K562 (cell line): ENCODE results near the gene ALDOB. TPM values are rescaled to one million over a fixed set of nuclear protein-coding genes. Genes with fewer than 3 reads are reported as not detected.

Experiments used
- ATAC-seq: fragments of 200-7000 bp; cut with Tn5 transposase; 3 replicates; pipeline ENCODE4 v1.9.1; 2020; ENCODE audit warnings: moderate library complexity
- BruUV-seq: library from RNA; stranded (reverse); fragments of 400-500 nt; replicated peaks from 2 replicates; lab custom pipeline; 2021; lab: Mats Ljungman, UMichigan
- CTCF ChIA-PET: fragments of 300-600 bp; formaldehyde crosslinking; extraction: SDS; loops from one replicate; lab custom pipeline; 2021; ENCODE audit warnings: low intra/inter-chr PET ratio; lab: Yijun Ruan, JAX
- POLR2A ChIA-PET: fragments of 300-600, 350-650 bp; sonication (Branson Sonifier 250); formaldehyde crosslinking; extraction: SDS; loops from one replicate; lab custom pipeline; 2021; ENCODE audit warnings: antibody characterized with exemption, inconsistent platforms; lab: Yijun Ruan, JAX
- DNase-seq, 4 experiments: peaks; one replicate each; pipeline versions ENCODE4 v3.0.0 to v3.0.0-alpha.2; 2011 to 2018; ENCODE audit warnings: low spot score in 3 of 4, mixed read lengths in 3 of 4; ENCODE audit errors: extremely low read depth in 1 of 4
- FAIRE-seq: peaks from 2 replicates; lab custom pipeline; 2011; peaks lifted over from hg19 to GRCh38; lab: Jason Lieb, UNC
- H2AFZ ChIP-seq: 2 replicates; pipeline ENCODE4 v1.6.0; 2011; ENCODE audit warnings: low read depth, low read length, control low read depth, inconsistent platforms
- H3K27ac ChIP-seq: fragments of 200-600 bp; 3 replicates; pipeline ENCODE4 v1.8.0; 2011; ENCODE audit warnings: low read depth, mild to moderate bottlenecking, control low read depth, inconsistent platforms, low read length, moderate library complexity, mixed read lengths; ENCODE audit errors: extremely low read depth
- H3K27me3 ChIP-seq, 2 experiments: fragments of 300-600 bp in 1 of 2; 2 replicates in 1 of 2; 3 replicates in 1 of 2; pipeline versions ENCODE4 v1.6.0 to v1.8.0; 2011; ENCODE audit warnings: inconsistent platforms in 2 of 2, low read length in 2 of 2, mild to moderate bottlenecking in 1 of 2, mixed read lengths in 1 of 2, moderate library complexity in 1 of 2; ENCODE audit not compliant: control insufficient read depth in 2 of 2, insufficient read depth in 2 of 2
- H3K36me3 ChIP-seq: fragments of 300-600 bp; 3 replicates; pipeline ENCODE4 v1.8.0; 2011; ENCODE audit warnings: mild to moderate bottlenecking, low read length, inconsistent platforms; ENCODE audit not compliant: control insufficient read depth, insufficient read depth
- H3K4me1 ChIP-seq, 2 experiments: fragments of 200-600 bp in 1 of 2; replicated peaks in 1 of 2; 2 replicates in 1 of 2; 3 replicates in 1 of 2; pipeline versions ENCODE4 v1.5.1 to v1.8.0; 2011; ENCODE audit warnings: inconsistent platforms in 2 of 2, low read length in 2 of 2, mild to moderate bottlenecking in 1 of 2, mixed read lengths in 1 of 2, moderate library complexity in 1 of 2; ENCODE audit not compliant: control insufficient read depth in 2 of 2, insufficient read depth in 2 of 2
- H3K4me2 ChIP-seq: 2 replicates; pipeline ENCODE4 v1.6.1; 2011; ENCODE audit warnings: low read length, control low read depth, inconsistent platforms, mixed read lengths; ENCODE audit not compliant: insufficient read depth
- H3K4me3 ChIP-seq: fragments of 200-600 bp; sonication (generic), shearing (Covaris generic); 2 replicates; pipeline ENCODE4 v1.5.1; 2016; ENCODE audit warnings: control low read depth, inconsistent platforms
- H3K79me2 ChIP-seq: fragments of 200-600 bp; 3 replicates; pipeline ENCODE4 v1.8.0; 2011; ENCODE audit warnings: low read length, inconsistent platforms; ENCODE audit not compliant: control insufficient read depth, insufficient read depth
- H3K9ac ChIP-seq, 2 experiments: 2 replicates each; pipeline versions ENCODE4 v1.6.0 to v1.6.1; 2011; ENCODE audit warnings: low read depth in 2 of 2, low read length in 2 of 2, control low read depth in 1 of 2, inconsistent platforms in 1 of 2, mild to moderate bottlenecking in 1 of 2, mixed read lengths in 1 of 2; ENCODE audit not compliant: insufficient read depth in 1 of 2
- H3K9me1 ChIP-seq: one replicate; pipeline ENCODE4 v1.6.0; 2011; ENCODE audit warnings: inconsistent platforms, mild to moderate bottlenecking, low read length, moderate library complexity; ENCODE audit not compliant: control insufficient read depth, insufficient read depth
- H3K9me3 ChIP-seq: replicated peaks from 2 replicates; pipeline ENCODE4 v1.5.1; 2011; ENCODE audit warnings: low read depth, low read length, inconsistent platforms; ENCODE audit not compliant: control insufficient read depth, insufficient read depth
- H4K20me1 ChIP-seq: replicated peaks from 2 replicates; pipeline ENCODE4 v1.6.1; 2011; ENCODE audit warnings: low read length, inconsistent platforms, mixed read lengths; ENCODE audit not compliant: control insufficient read depth, insufficient read depth
- C11orf30 ChIP-seq: fragments of 450-650 bp; IDR thresholded peaks from 2 replicates; pipeline ENCODE4 v1.6.1; 2016; ENCODE audit warnings: low read depth, mild to moderate bottlenecking
- PTTG1 ChIP-seq: fragments of 450-650 bp; IDR thresholded peaks from 2 replicates; pipeline ENCODE4 v1.6.1; 2016; ENCODE audit warnings: low read depth, mild to moderate bottlenecking, missing genetic modification characterization, missing compliant biosample characterization
- RAD21 ChIP-seq, 2 experiments: fragments of 250-450 bp in 1 of 2; fragments of 450-650 bp in 1 of 2; sonication (Bioruptor Pico) in 1 of 2; formaldehyde crosslinking in 1 of 2; IDR thresholded peaks in 1 of 2; conservative IDR thresholded peaks in 1 of 2; 2 replicates each; pipeline versions ENCODE4 v1.4.0 to v1.8.0; 2020 to 2022; ENCODE audit warnings: mild to moderate bottlenecking in 2 of 2, moderate library complexity in 1 of 2
- WGBS: fragments of 100-300 bp; shearing (Covaris generic); methylation state at CpG from one replicate; pipeline ENCODE4 v1.1.6; 2016; ENCODE audit warnings: low coverage, mixed read lengths; ENCODE audit not compliant: insufficient coverage; ENCODE audit errors: missing lambda C conversion rate; 5-methylcytosine and 5-hydroxymethylcytosine counted together
- in situ Hi-C: fragments of 300-500 bp; cut with MboI; formaldehyde crosslinking; loops from 4 replicates; pipeline ENCODE4 v1.15.0; 2018; ENCODE audit warnings: inconsistent platforms, mixed read lengths
- intact Hi-C: fragments of 100-400 bp; cut with micrococcal nuclease; formaldehyde crosslinking; loops from 2 replicates; pipeline ENCODE4 v1.14.2; 2022
- polyA plus RNA-seq, 8 experiments: library from polyadenylated mRNA; depleted of rRNA in 4 of 8; stranded (reverse) in 5 of 8; unstranded in 3 of 8; fragments of >200 nt; fragmentation: Nextera tagmentation in 2 of 8; fragmentation: Illumina TruSeq in 1 of 8; extraction: Ambion mirVana in 2 of 8; extraction: Trizol in 1 of 8; gene quantifications; 2 replicates each; pipeline versions ENCODE4 v1.2.1 to v1.2.3, GENCODE V29; 2011 to 2014; ENCODE audit warnings: inconsistent platforms in 1 of 8, missing spikeins in 1 of 8
- total RNA-seq, 7 experiments: library from RNA; depleted of rRNA in 6 of 7; stranded (reverse); fragments of >200 nt in 6 of 7; fragmentation: Illumina TruSeq in 2 of 7; extraction: Trizol in 2 of 7; gene quantifications; 2 replicates each; pipeline versions ENCODE4 v1.2.1 to v1.2.3, GENCODE V29; 2011 to 2021; ENCODE audit warnings: low replicate concordance in 1 of 7
- TF ChIP-seq, protein P1 (sequence below), 2 experiments: fragments of 450-650 bp; formaldehyde crosslinking in 1 of 2; IDR thresholded peaks; 2 replicates each; pipeline versions ENCODE4 v1.4.0 to v1.6.1; 2014 to 2020; ENCODE audit warnings: mild to moderate bottlenecking in 2 of 2, borderline replicate concordance in 1 of 2, low read depth in 1 of 2
- TF ChIP-seq, protein P2 (sequence below), 3 experiments: IDR thresholded peaks in 2 of 3; conservative IDR thresholded peaks in 1 of 3; 2 replicates each; pipeline ENCODE4 v1.5.1; 2011 to 2012; ENCODE audit warnings: low read length in 3 of 3, mild to moderate bottlenecking in 3 of 3, control low read depth in 2 of 3, improper control_type of control experiment in 1 of 3, inconsistent platforms in 1 of 3, low read depth in 1 of 3, mixed read lengths in 1 of 3, moderate library complexity in 1 of 3; ENCODE audit not compliant: insufficient read depth in 2 of 3

The ALDOB gene
- total and polyA plus RNA-seq, 9 of the 15 experiments (the other 6 are each of a cell fraction or from before 2014, with no cell fraction given) = 0.80 TPM; not detected in 8

DNA sequence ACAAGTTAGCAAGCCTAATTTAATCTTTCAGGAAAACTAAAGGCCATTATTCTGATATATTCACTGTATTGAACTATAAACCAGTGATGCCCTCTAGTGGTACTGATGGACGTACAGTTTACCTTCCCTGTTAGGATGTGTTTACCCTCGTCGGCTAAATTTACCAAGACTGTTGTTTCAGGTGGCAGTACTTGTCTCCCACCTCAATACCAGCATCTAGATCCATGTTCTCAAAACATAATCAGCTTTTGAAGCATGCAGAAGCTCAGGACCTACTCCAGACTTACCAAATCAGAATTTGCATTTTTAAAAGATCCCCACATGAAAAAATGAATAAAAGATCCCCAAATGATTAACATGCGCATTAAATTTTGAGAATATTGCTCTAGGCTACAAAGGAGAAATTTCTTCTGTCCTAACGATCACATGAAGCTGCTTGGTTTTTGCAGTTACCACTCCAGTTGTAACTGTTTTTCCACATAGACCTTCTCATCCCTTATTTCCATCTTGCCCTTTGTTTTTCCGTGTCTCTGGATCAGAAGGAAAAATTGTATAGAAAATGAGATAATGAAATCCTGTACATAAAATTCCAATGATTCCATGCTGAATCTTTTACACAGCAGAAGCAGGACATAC lies 47.6 kb downstream of the ALDOB start:
- Histone ChIP-seq H3K9ac (no peak overlapping the region), H4K20me1 (no peaks in the 10 kb centered on the region), H3K27me3 (no peaks in the 10 kb centered on the region), H3K79me2 (peaks cover 30% of the 10 kb centered on the region), H3K9me1 (no peaks in the 10 kb centered on the region), H3K27ac (no peak overlapping the region), H3K36me3 (peaks cover 59% of the 10 kb centered on the region), H3K4me3 (no peak overlapping the region), H2AFZ (no peak overlapping the region), H3K4me1 (no peaks in the 10 kb centered on the region), H3K9me3 (peaks cover 10% of the 10 kb centered on the region), H3K4me2 (no peak overlapping the region)
- TF ChIP-seq RAD21 (CRISPR knock-in tag; conservative IDR thresholded peaks at IDR 0.05 in 1 of 2, IDR thresholded peaks at IDR 0.05 in 1 of 2) (peak; percentile 15 to 53; a peak in 2 of 4 replicates), C11orf30 (no peak), PTTG1 (tag) (no peak)
- TF ChIP-seq, protein P1, sequence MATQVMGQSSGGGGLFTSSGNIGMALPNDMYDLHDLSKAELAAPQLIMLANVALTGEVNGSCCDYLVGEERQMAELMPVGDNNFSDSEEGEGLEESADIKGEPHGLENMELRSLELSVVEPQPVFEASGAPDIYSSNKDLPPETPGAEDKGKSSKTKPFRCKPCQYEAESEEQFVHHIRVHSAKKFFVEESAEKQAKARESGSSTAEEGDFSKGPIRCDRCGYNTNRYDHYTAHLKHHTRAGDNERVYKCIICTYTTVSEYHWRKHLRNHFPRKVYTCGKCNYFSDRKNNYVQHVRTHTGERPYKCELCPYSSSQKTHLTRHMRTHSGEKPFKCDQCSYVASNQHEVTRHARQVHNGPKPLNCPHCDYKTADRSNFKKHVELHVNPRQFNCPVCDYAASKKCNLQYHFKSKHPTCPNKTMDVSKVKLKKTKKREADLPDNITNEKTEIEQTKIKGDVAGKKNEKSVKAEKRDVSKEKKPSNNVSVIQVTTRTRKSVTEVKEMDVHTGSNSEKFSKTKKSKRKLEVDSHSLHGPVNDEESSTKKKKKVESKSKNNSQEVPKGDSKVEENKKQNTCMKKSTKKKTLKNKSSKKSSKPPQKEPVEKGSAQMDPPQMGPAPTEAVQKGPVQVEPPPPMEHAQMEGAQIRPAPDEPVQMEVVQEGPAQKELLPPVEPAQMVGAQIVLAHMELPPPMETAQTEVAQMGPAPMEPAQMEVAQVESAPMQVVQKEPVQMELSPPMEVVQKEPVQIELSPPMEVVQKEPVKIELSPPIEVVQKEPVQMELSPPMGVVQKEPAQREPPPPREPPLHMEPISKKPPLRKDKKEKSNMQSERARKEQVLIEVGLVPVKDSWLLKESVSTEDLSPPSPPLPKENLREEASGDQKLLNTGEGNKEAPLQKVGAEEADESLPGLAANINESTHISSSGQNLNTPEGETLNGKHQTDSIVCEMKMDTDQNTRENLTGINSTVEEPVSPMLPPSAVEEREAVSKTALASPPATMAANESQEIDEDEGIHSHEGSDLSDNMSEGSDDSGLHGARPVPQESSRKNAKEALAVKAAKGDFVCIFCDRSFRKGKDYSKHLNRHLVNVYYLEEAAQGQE (IDR thresholded peaks at IDR 0.05; ENCODE audit: borderline replicate concordance) = peak; percentile 17; the same call in 1 of the 2 replicates
- TF ChIP-seq, protein P1 (CRISPR knock-in tag; IDR thresholded peaks at IDR 0.05; ENCODE audit: low read depth) = no peak
- TF ChIP-seq, protein P2, sequence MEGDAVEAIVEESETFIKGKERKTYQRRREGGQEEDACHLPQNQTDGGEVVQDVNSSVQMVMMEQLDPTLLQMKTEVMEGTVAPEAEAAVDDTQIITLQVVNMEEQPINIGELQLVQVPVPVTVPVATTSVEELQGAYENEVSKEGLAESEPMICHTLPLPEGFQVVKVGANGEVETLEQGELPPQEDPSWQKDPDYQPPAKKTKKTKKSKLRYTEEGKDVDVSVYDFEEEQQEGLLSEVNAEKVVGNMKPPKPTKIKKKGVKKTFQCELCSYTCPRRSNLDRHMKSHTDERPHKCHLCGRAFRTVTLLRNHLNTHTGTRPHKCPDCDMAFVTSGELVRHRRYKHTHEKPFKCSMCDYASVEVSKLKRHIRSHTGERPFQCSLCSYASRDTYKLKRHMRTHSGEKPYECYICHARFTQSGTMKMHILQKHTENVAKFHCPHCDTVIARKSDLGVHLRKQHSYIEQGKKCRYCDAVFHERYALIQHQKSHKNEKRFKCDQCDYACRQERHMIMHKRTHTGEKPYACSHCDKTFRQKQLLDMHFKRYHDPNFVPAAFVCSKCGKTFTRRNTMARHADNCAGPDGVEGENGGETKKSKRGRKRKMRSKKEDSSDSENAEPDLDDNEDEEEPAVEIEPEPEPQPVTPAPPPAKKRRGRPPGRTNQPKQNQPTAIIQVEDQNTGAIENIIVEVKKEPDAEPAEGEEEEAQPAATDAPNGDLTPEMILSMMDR (IDR thresholded peaks at IDR 0.05 in 2 of 3, conservative IDR thresholded peaks at IDR 0.05 in 1 of 3; ENCODE audit: insufficient read depth in 2 of 3, low read depth in 1 of 3, low read length in 3 of 3) = peak; percentile 47 to 74 (median 55); a peak in 3 of 6 replicates
- ATAC-seq (peak; percentile 98), DNase-seq (peak in 2 of 4 experiments; percentile 33 to 76), FAIRE-seq (peak; percentile 70)
- BruUV-seq = no TSS peak
- in situ Hi-C loops (no loop called here), intact Hi-C loops (loop anchor here (1.0 to 2.0 kb wide), 4 partner anchors 72 to 269 kb away; no protein-coding TSS in a partner anchor)
- POLR2A ChIA-PET = interaction anchor here (2.8 kb wide), 1 partner anchor 10 kb away, joined by 13 read pairs; the partner anchor contains the start of genes MRPL50 and ZNF189
- 56% methylated on average over 6 of the region's 6 CpGs for WGBS
- CTCF ChIA-PET = interaction anchor here (0.6 to 1.0 kb wide), 3 partner anchors 76 to 786 kb away, joined by 3 read pairs; no protein-coding TSS in a partner anchor
